Measurements from ENCODE around the gene ISCU. TPM values are rescaled to one million over a fixed set of nuclear protein-coding genes. Genes with fewer than 3 reads are reported as not detected.

ISCU gene
- total and polyA plus RNA-seq, 8 donors: 78.0 to 147 (median 84.6) TPM

- Histone ChIP-seq H3K4me3 (no peak overlapping the region), H3K27me3 (peaks cover 0 to 4% of the 10 kb centered on the region in 2 donors), H3K27ac (no peak overlapping the region), H3K36me3 (no peaks in the 10 kb centered on the region), H3K9me3 (peaks cover 0 to 4% of the 10 kb centered on the region in 2 donors), H3K4me1 (peaks cover 0 to 31% of the 10 kb centered on the region in 2 donors)
- no peak for TF ChIP-seq CTCF (IDR thresholded peaks at IDR 0.05)
- ATAC-seq (no peak), DNase-seq (peak in 1 of 4 donors; percentile 67)
- intact Hi-C loops (cut with DNase I): no loop called here
Measured at GRCh38 chr12:108610856-108611605, 48.6 kb downstream of the ISCU start.

- peaks cover 0 to 7% of the 10 kb centered on the region in 2 donors for H3K9me3 ChIP-seq
- peak in 1 of 2 donors; percentile 37 for TF ChIP-seq CTCF (IDR thresholded peaks at IDR 0.05)
- H3K27ac ChIP-seq: no peak overlapping the region
- H3K4me1 ChIP-seq: peaks cover 0 to 39% of the 10 kb centered on the region in 2 donors
- H3K36me3 ChIP-seq: no peaks in the 10 kb centered on the region
- intact Hi-C loops (cut with DNase I): no loop called here
- no peak overlapping the region for H3K4me3 ChIP-seq
- DNase-seq (peak in 1 of 4 donors; percentile 50), ATAC-seq (peak; percentile 39)
- H3K27me3 ChIP-seq: peaks cover 0 to 4% of the 10 kb centered on the region in 2 donors
Measured at GRCh38 chr12:108611884-108612415, 49.6 kb downstream of the ISCU start.

DNA sequence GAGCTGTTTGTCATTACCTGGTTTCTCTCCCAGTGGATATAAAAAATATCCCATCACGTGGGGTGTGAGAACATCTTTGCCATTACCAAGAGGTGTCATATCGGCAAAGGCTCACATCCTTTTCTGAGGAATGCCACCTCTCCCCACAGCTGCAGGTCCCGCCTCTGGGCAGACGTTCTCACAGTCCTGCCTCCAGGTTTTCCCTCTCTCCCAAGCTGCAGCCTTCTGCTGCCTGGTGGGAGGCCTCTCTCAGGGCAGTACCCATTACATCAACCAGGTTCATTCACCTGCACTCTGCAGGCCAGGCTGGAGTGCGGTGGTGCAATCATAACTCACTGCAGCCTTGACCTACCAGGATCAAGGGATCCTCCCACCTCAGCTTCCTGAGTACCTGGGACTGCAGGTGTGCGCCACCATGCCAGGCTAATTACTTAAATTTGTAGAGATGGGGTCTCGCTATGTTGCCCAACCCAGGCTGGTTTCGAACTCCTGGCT, 50.4 kb downstream of the ISCU start:
- H3K4me3 ChIP-seq: no peak overlapping the region
- intact Hi-C loops (cut with DNase I): no loop called here
- no peak for ATAC-seq
- H3K36me3 ChIP-seq: no peaks in the 10 kb centered on the region
- peak in 1 of 4 donors; percentile 36 for DNase-seq
- peaks cover 0 to 2% of the 10 kb centered on the region in 2 donors for H3K27me3 ChIP-seq
- peak overlapping the region in 1 of 2 donors; percentile 1 for H3K27ac ChIP-seq
- no peak for TF ChIP-seq CTCF (IDR thresholded peaks at IDR 0.05)
- peaks cover 0 to 7% of the 10 kb centered on the region in 2 donors for H3K9me3 ChIP-seq
- H3K4me1 ChIP-seq: peaks cover 7 to 48% of the 10 kb centered on the region in 2 donors

DNA sequence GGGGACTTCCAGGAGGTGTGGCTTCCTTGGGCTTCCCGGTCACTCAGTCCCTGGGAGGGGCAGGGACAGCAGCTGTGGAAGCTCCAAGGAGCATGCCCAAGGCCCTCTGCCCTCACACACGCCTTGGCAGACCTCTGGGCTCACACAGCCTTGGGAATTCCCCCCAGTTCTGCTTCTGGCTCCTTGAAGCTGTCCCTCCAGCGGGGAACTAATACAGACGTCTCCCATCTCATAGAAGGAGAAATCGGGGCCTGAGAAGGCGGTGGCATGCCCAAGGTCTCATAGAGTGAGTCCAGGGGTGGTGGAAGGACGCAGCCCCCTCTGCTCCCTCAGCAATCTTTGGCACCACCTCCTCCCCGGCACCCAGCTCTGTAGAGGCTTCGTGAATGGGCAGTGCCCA, 51.2 kb downstream of the ISCU start:
- Histone ChIP-seq H3K4me3 (no peak overlapping the region), H3K27ac (peak overlapping the region in 1 of 2 donors; percentile 1), H3K27me3 (no peaks in the 10 kb centered on the region), H3K9me3 (peaks cover 0 to 7% of the 10 kb centered on the region in 2 donors), H3K4me1 (peaks cover 12 to 55% of the 10 kb centered on the region in 2 donors), H3K36me3 (no peaks in the 10 kb centered on the region)
- no peak for TF ChIP-seq CTCF (IDR thresholded peaks at IDR 0.05)
- ATAC-seq (peak; percentile 22), DNase-seq (peak in 3 of 4 donors; percentile 55 to 73 (median 63))
- intact Hi-C loops (cut with DNase I): no loop called here

DNA sequence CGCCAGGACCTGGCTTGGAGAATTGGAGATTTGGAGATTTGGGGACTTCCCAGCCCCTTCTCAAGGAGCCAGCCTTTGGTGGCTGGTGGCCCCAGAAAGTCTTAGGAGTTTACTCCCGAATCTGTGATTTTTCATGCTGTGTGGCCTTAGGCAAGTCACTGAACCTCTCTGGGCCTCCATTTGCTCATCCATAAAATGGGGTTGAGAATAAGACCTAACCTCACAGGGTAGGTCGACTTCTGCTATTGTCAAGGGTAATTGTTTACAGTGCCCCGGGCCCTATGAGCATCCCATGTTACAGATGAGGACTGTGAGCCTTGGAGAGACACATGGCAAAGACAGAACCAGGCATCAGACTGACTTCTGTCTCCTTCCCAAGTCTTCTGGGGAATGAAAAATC, 51.6 kb downstream of the ISCU start:
- Histone ChIP-seq H3K27ac (peak overlapping the region in 1 of 2 donors; percentile 1), H3K9me3 (peaks cover 0 to 7% of the 10 kb centered on the region in 2 donors), H3K27me3 (no peaks in the 10 kb centered on the region), H3K4me3 (no peak overlapping the region), H3K4me1 (peaks cover 12 to 60% of the 10 kb centered on the region in 2 donors), H3K36me3 (no peaks in the 10 kb centered on the region)
- ATAC-seq (no peak), DNase-seq (no peak)
- no peak for TF ChIP-seq CTCF (IDR thresholded peaks at IDR 0.05)
- intact Hi-C loops (cut with DNase I): no loop called here

All from left lung (tissue), 10 donors.